Naive thymus-derived CD8-positive, alpha-beta T cell (primary cell): Measurements from ENCODE around the gene SPEN. TPM values are rescaled to one million over a fixed set of nuclear protein-coding genes. Genes with fewer than 3 reads are reported as not detected.
A peak's percentile ranks its signal among the peaks of the same experiment; 100 is the strongest.
"Not testable (repeated sequence)": the region's sequence is repeated elsewhere in the genome, so short reads cannot be mapped to it uniquely, and the experiment has no call there.

ENCODE experiments used
- ATAC-seq, 2 donors: fragments of 150-1000 bp; cut with Tn5 transposase in 1 of 2; sonication (Bioruptor Pico), chemical (Tn5 transposase) in 1 of 2; 1 replicate in 1 of 2; 2 replicates in 1 of 2; pipeline ENCODE4 v1.10.0; 2021; ENCODE audit warnings: mild to moderate bottlenecking in 2 of 2, moderate library complexity in 2 of 2
- POLR2A ChIA-PET: fragments of 350-600 bp; sonication (Branson Sonifier 250); formaldehyde crosslinking; loops from one replicate; lab custom pipeline; 2021; ENCODE audit warnings: antibody characterized with exemption; lab: Charles Lee
- DNase-seq, 10 donors: peaks; one replicate each; pipeline versions ENCODE4 v3.0.0 to v3.0.0-alpha.2; 2020 to 2022
- H3K27ac Mint-ChIP-seq, 10 donors: one replicate each; pipeline ENCODE4 v1.8.0; 2020 to 2022; ENCODE audit warnings: mild to moderate bottlenecking in 10 of 10, mixed read lengths in 10 of 10, moderate library complexity in 4 of 10, inconsistent platforms in 1 of 10
- H3K27me3 Mint-ChIP-seq, 5 donors: one replicate each; pipeline ENCODE4 v1.8.0; 2021 to 2022; ENCODE audit warnings: mixed read lengths in 5 of 5
- H3K36me3 Mint-ChIP-seq, 3 donors: one replicate each; pipeline ENCODE4 v1.8.0; 2020 to 2022; ENCODE audit warnings: mixed read lengths in 3 of 3, mild to moderate bottlenecking in 2 of 3, inconsistent platforms in 1 of 3
- H3K4me1 Mint-ChIP-seq, 4 donors: one replicate each; pipeline ENCODE4 v1.8.0; 2021 to 2022; ENCODE audit warnings: mixed read lengths in 4 of 4
- H3K4me3 Mint-ChIP-seq, 10 donors: one replicate each; pipeline ENCODE4 v1.8.0; 2020 to 2022; ENCODE audit warnings: mild to moderate bottlenecking in 10 of 10, mixed read lengths in 10 of 10, moderate library complexity in 6 of 10, inconsistent platforms in 1 of 10
- H3K9me3 Mint-ChIP-seq, 9 donors: one replicate each; pipeline ENCODE4 v1.8.0; 2020 to 2022; ENCODE audit warnings: mixed read lengths in 9 of 9, mild to moderate bottlenecking in 3 of 9, inconsistent platforms in 1 of 9, moderate library complexity in 1 of 9
- polyA plus RNA-seq, 3 donors: library from polyadenylated mRNA; unstranded; fragments of 300-500 nt; fragmentation: Illumina TruSeq; gene quantifications; one replicate each; pipeline ENCODE4 v1.2.3, GENCODE V29; 2021
- total RNA-seq, 8 experiments: library from RNA in 2 of 8; stranded (reverse) in 2 of 8; gene quantifications; one replicate each; pipeline ENCODE4 v1.2.3 and lab custom pipeline; 2021 to 2026

The SPEN gene
- total and polyA plus RNA-seq, 5 experiments from 2014 or later, result 4.0 to 88.3 (median 38.0) TPM

DNA sequence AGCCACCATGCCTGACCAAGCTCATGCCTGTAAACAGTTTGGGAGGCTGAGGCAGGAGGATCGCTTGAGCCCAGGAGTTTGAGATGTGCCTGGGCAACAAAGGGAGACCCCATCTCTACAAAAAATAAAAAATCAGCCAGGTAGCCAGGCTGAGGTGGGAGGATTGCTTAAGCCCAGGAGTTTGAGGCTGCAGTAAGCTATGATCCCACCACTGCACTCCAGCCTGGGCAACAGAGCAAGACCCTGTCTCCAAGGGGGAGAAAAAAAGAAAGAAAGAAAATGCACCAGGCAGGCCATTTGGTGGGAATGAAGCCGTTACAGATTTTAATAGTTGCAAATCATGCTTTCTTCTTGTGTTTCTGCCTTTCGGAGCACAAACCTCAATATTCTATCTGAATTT is 66.1 kb downstream of the SPEN start:
- H3K27me3 Mint-ChIP-seq, H3K9me3 Mint-ChIP-seq, ATAC-seq, POLR2A ChIA-PET, H3K4me3 Mint-ChIP-seq, DNase-seq: not testable (repeated sequence)
- Mint-ChIP-seq H3K27ac (peak overlapping the region in 4 of 10 donors; percentile 16 to 86 (median 66)), H3K36me3 (peaks cover 0 to 78% (median 21%) of the 10 kb centered on the region in 3 donors), H3K4me1 (peaks cover 6 to 31% (median 23%) of the 10 kb centered on the region in 4 donors)

DNA sequence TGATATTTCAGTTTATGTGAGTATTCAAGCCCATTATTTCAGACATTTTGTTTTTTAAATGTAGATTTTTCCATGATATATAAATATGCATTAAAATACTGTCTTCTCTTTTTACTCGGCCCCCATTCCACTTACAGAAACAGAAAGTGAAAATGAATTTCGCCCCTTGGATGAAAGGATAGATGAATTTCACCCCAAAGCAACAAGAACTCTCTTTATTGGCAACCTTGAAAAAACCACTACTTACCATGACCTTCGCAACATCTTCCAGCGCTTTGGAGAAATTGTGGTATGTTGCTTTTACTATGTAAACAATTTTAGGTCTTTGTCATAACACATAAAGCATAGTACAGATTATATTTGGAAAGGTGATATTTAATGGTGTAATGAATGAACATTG is 68.5 kb downstream of the SPEN start:
- Mint-ChIP-seq H3K27me3 (no peaks in the 10 kb centered on the region), H3K4me3 (peak overlapping the region; percentile 41 to 81 (median 68)), H3K4me1 (peaks cover 9 to 42% (median 28%) of the 10 kb centered on the region in 4 donors), H3K9me3 (no peaks in the 10 kb centered on the region), H3K36me3 (peaks cover 0 to 75% (median 18%) of the 10 kb centered on the region in 3 donors), H3K27ac (peak overlapping the region; percentile 60 to 89 (median 77))
- ATAC-seq (peak; percentile 41 to 63), DNase-seq (peak in 3 of 10 donors; percentile 8 to 40 (median 30))
- POLR2A ChIA-PET, result interaction anchor here (1.4 kb wide), 1 partner anchor 67 kb away, joined by 4 read pairs; no protein-coding TSS in a partner anchor

DNA sequence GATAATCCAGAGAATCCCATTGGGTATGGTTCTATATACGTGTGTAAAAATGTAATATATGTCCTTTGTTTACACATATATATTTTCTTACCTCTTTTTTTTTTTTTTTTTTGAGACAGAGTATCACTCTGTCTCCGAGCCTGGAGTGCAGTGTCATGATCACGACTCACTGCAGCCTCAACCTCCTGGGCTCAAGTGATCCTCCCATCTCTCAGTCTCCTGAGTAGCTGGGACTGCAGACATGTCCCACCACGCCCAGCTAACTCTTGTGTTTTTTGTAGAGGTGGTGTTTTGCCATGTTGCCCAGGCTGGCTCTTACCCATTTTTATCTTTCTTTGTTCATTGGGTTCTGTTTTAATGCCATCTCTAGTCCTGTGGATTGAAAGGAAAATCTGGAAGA is 68.9 kb downstream of the SPEN start:
- POLR2A ChIA-PET, result interaction anchor here (1.4 kb wide), 1 partner anchor 67 kb away, joined by 4 read pairs; no protein-coding TSS in a partner anchor
- ATAC-seq (no peak), DNase-seq (no peak)
- peaks cover 9 to 42% (median 28%) of the 10 kb centered on the region in 4 donors for H3K4me1 Mint-ChIP-seq
- H3K4me3 Mint-ChIP-seq, result peak overlapping the region; percentile 41 to 81 (median 68)
- peaks cover 0 to 75% (median 17%) of the 10 kb centered on the region in 3 donors for H3K36me3 Mint-ChIP-seq
- no peaks in the 10 kb centered on the region for H3K9me3 Mint-ChIP-seq
- H3K27me3 Mint-ChIP-seq, result no peaks in the 10 kb centered on the region
- H3K27ac Mint-ChIP-seq, result peak overlapping the region; percentile 13 to 89 (median 82)

GRCh38 chr1:15916916-15917315 is 69.4 kb downstream of the SPEN start:
- DNase-seq, result no peak
- Mint-ChIP-seq H3K4me3 (peak overlapping the region in 9 of 10 donors; percentile 14 to 76 (median 46)), H3K4me1 (peaks cover 9 to 42% (median 28%) of the 10 kb centered on the region in 4 donors), H3K9me3 (no peaks in the 10 kb centered on the region), H3K27ac (peak overlapping the region in 9 of 10 donors; percentile 13 to 89 (median 83)), H3K27me3 (no peaks in the 10 kb centered on the region), H3K36me3 (peaks cover 0 to 77% (median 21%) of the 10 kb centered on the region in 3 donors)
- ATAC-seq, result no peak
- POLR2A ChIA-PET, result interaction anchor here (0.5 to 0.6 kb wide), 2 partner anchors 82 to 548 kb away, joined by 3 read pairs; no protein-coding TSS in a partner anchor

- peak overlapping the region in 2 of 10 donors; percentile 5 to 14 for H3K4me3 Mint-ChIP-seq
These were observed 71.6 kb downstream of the SPEN start for GRCh38 chr1:15918962-15919715.

GRCh38 chr1:15923241-15923640 is 75.7 kb downstream of the SPEN start:
- Mint-ChIP-seq H3K4me3 (no peak overlapping the region), H3K9me3 (no peaks in the 10 kb centered on the region), H3K27ac (peak overlapping the region in 1 of 10 donors; percentile 20), H3K4me1 (peaks cover 3 to 14% (median 10%) of the 10 kb centered on the region in 4 donors), H3K36me3 (peaks cover 4 to 79% (median 20%) of the 10 kb centered on the region in 3 donors), H3K27me3 (no peaks in the 10 kb centered on the region)
- POLR2A ChIA-PET, result interaction anchor here (0.6 to 0.8 kb wide), 2 partner anchors 53 to 106 kb away, joined by 3 read pairs; partner anchors contain the start of gene ZBTB17
- no peak for DNase-seq
- ATAC-seq, result no peak

More at GRCh38 chr1:15918962-15919715, 71.6 kb downstream of the SPEN start:
- peaks cover 9 to 42% (median 28%) of the 10 kb centered on the region in 4 donors for H3K4me1 Mint-ChIP-seq
- H3K36me3 Mint-ChIP-seq, result peaks cover 0 to 79% (median 23%) of the 10 kb centered on the region in 3 donors
- DNase-seq (peak in 2 of 10 donors; percentile 19 to 20), ATAC-seq (peak; percentile 51 to 75)
- H3K9me3 Mint-ChIP-seq, result no peaks in the 10 kb centered on the region
- peak overlapping the region in 7 of 10 donors; percentile 4 to 62 (median 29) for H3K27ac Mint-ChIP-seq
- POLR2A ChIA-PET, result interaction anchor here (1.6 kb wide), 1 partner anchor 71 kb away, joined by 4 read pairs; no protein-coding TSS in a partner anchor
- no peaks in the 10 kb centered on the region for H3K27me3 Mint-ChIP-seq

GRCh38 chr1:15926448-15926847 is 78.9 kb downstream of the SPEN start:
- DNase-seq, H3K4me3 Mint-ChIP-seq, POLR2A ChIA-PET, ATAC-seq, H3K9me3 Mint-ChIP-seq, H3K27me3 Mint-ChIP-seq, H3K4me1 Mint-ChIP-seq: not testable (repeated sequence)
- Mint-ChIP-seq H3K27ac (peak overlapping the region in 2 of 10 donors; percentile 36 to 74), H3K36me3 (peaks cover 16 to 87% (median 39%) of the 10 kb centered on the region in 3 donors)

GRCh38 chr1:15928971-15929965 is 81.8 kb downstream of the SPEN start:
- peaks cover 0 to 4% (median 0%) of the 10 kb centered on the region in 4 donors for H3K4me1 Mint-ChIP-seq
- DNase-seq, result no peak
- POLR2A ChIA-PET, result no interaction called here
- H3K27me3 Mint-ChIP-seq, result no peaks in the 10 kb centered on the region
- peak overlapping the region in 1 of 10 donors; percentile 58 for H3K27ac Mint-ChIP-seq
- H3K9me3 Mint-ChIP-seq, result no peaks in the 10 kb centered on the region
- ATAC-seq, result no peak
- H3K4me3 Mint-ChIP-seq, result no peak overlapping the region
- peaks cover 16 to 90% (median 34%) of the 10 kb centered on the region in 3 donors for H3K36me3 Mint-ChIP-seq

GRCh38 chr1:15931401-15931800 is 83.9 kb downstream of the SPEN start:
- Mint-ChIP-seq H3K36me3 (peaks cover 16 to 95% (median 39%) of the 10 kb centered on the region in 3 donors), H3K4me3 (no peak overlapping the region), H3K27me3 (no peaks in the 10 kb centered on the region), H3K4me1 (peaks cover 0 to 6% (median 0%) of the 10 kb centered on the region in 4 donors), H3K27ac (peak overlapping the region in 1 of 10 donors; percentile 86), H3K9me3 (no peaks in the 10 kb centered on the region)
- ATAC-seq, result no peak
- no peak for DNase-seq
- POLR2A ChIA-PET, result interaction anchor here (0.6 kb wide), 1 partner anchor 422 kb away, joined by 3 read pairs; no protein-coding TSS in a partner anchor

- no peaks in the 10 kb centered on the region for H3K27me3 Mint-ChIP-seq
- peaks cover 16 to 94% (median 39%) of the 10 kb centered on the region in 3 donors for H3K36me3 Mint-ChIP-seq
- DNase-seq (no peak), ATAC-seq (no peak)
- peak overlapping the region in 2 of 10 donors; percentile 44 to 86 for H3K27ac Mint-ChIP-seq
- POLR2A ChIA-PET, result interaction anchor here (0.6 to 0.7 kb wide), 2 partner anchors 119 to 422 kb away, joined by 3 to 5 read pairs; no protein-coding TSS in a partner anchor
- H3K4me3 Mint-ChIP-seq, result no peak overlapping the region
- H3K4me1 Mint-ChIP-seq, result peaks cover 0 to 6% (median 0%) of the 10 kb centered on the region in 4 donors
- H3K9me3 Mint-ChIP-seq, result no peaks in the 10 kb centered on the region
These were observed 84.4 kb downstream of the SPEN start for GRCh38 chr1:15931884-15932283.

GRCh38 chr1:15932612-15933011 is 85.1 kb downstream of the SPEN start:
- Mint-ChIP-seq H3K27ac (peak overlapping the region in 3 of 10 donors; percentile 67 to 86 (median 79)), H3K4me1 (peaks cover 0 to 7% (median under 1%) of the 10 kb centered on the region in 4 donors), H3K9me3 (no peaks in the 10 kb centered on the region), H3K36me3 (peaks cover 16 to 94% (median 39%) of the 10 kb centered on the region in 3 donors), H3K4me3 (no peak overlapping the region), H3K27me3 (no peaks in the 10 kb centered on the region)
- POLR2A ChIA-PET, result interaction anchor here (0.7 kb wide), 1 partner anchor 120 kb away, joined by 5 read pairs; no protein-coding TSS in a partner anchor
- DNase-seq, result no peak
- ATAC-seq, result no peak
